Measurements from ENCODE around the gene LSM10.
A peak's percentile ranks its signal among the peaks of the same experiment; 100 is the strongest.

The LSM10 gene

DNA sequence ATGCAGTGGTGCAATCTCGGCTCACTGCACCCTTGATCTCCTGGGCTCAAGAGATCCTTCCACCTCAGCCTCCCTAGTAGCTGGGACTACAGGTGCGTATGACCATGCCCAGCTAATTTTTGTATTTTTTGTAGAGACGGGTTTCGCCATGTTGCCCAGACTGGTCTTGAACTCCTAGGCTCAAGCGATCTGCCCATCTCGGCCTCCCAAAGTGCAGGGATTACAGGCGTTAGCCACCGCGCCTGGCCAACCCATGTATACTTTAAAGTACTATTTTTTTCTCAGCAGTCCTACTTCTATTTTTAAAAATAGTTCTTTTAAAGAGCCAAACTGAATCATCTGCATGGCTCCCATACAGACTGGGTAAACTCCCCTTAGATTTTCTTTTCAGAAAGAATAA lies 15.5 kb downstream of the LSM10 start:
- no peak for DNase-seq (ENCODE audit: low read depth)
- Histone ChIP-seq H3K9ac (ENCODE audit: low read length) (no peak overlapping the region), H3K4me1 (ENCODE audit: control insufficient read depth, insufficient read depth, low read length) (peaks cover 29% of the 10 kb centered on the region), H3K27me3 (replicated peaks; ENCODE audit: control insufficient read depth, insufficient read depth, low read length) (no peaks in the 10 kb centered on the region), H3K4me3 (ENCODE audit: low read length) (no peak overlapping the region), H3K9me3 (ENCODE audit: control insufficient read depth, low read length) (no peaks in the 10 kb centered on the region), H3K36me3 (ENCODE audit: control insufficient read depth, insufficient read depth, low read length, severe bottlenecking) (peaks cover 6% of the 10 kb centered on the region)

DNA sequence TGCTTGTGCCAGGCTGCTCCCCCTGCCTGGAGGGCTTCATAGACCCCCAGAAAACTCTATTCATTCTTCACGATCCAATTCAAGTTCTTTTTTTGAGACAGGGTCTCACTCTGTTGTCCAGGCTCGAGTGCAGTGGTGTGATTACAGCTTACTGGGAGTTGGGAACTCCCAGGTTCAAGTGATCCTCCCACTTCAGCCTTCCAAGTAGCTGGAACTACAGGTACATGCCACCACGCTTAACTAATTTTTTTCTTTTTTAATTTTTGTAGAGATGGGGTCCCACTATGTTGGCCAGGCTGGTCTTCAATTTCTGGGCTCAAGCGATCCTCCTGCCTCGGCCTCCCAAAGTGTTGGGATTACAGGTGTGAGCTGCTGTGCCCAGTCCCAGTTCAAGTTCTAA lies 16.3 kb downstream of the LSM10 start:
- Histone ChIP-seq H3K9ac (ENCODE audit: low read length) (no peak overlapping the region), H3K9me3 (ENCODE audit: control insufficient read depth, low read length) (no peaks in the 10 kb centered on the region), H3K36me3 (ENCODE audit: control insufficient read depth, insufficient read depth, low read length, severe bottlenecking) (peaks cover 6% of the 10 kb centered on the region), H3K27me3 (replicated peaks; ENCODE audit: control insufficient read depth, insufficient read depth, low read length) (no peaks in the 10 kb centered on the region), H3K4me1 (ENCODE audit: control insufficient read depth, insufficient read depth, low read length) (peaks cover 22% of the 10 kb centered on the region), H3K4me3 (ENCODE audit: low read length) (no peak overlapping the region)
- no peak for DNase-seq (ENCODE audit: low read depth)

DNA sequence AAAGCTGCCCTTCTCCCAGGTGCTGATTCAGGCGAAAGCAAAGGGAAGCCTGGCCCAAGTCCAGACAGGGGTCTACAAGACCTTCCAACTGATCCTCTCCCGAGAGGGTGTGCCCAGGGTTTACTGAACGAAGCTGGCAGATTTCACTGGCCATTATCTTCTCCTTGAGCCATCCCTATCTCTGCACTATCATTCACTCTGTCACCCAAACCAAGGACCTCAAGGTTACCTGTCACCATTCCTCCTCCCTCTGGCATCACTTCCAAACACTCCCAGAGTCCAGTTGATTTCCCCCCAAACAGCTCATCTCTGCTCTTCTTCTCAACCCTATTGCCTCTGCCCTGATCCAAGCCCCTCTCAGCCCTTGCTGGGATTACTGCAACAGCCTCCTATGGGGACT lies 16.9 kb downstream of the LSM10 start:
- Histone ChIP-seq H3K9ac (ENCODE audit: low read length) (no peak overlapping the region), H3K36me3 (ENCODE audit: control insufficient read depth, insufficient read depth, low read length, severe bottlenecking) (peaks cover 6% of the 10 kb centered on the region), H3K27me3 (replicated peaks; ENCODE audit: control insufficient read depth, insufficient read depth, low read length) (no peaks in the 10 kb centered on the region), H3K4me3 (ENCODE audit: low read length) (no peak overlapping the region), H3K4me1 (ENCODE audit: control insufficient read depth, insufficient read depth, low read length) (peaks cover 22% of the 10 kb centered on the region), H3K9me3 (ENCODE audit: control insufficient read depth, low read length) (no peaks in the 10 kb centered on the region)
- no peak for DNase-seq (ENCODE audit: low read depth)

DNA sequence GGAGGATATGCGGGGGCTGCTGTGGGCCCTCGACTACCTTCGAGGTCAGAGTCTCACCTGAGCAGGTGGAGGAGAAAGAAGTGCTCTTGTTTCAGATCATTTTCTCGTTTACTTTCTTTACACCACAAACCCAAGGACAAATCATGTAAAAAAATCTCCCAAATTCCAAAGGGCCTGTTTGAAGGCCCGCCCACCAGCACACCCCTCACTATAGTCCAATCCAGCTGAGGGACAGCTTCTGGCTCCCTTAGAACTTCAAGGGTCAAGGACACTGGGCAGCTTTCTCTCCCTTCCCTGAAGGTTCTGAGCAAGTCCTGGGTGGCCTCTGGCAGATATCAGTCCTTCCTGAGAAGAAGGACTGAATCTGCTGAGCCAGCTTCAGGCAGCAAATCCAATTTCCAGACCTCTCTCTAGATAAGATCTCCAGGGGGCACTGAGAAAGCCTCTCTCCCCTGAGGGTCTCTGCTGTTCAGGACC lies 17.5 kb downstream of the LSM10 start:
- no peak for DNase-seq (ENCODE audit: low read depth)
- peaks cover 25% of the 10 kb centered on the region for H3K4me1 ChIP-seq (ENCODE audit: control insufficient read depth, insufficient read depth, low read length)
- H3K4me3 ChIP-seq (ENCODE audit: low read length) = no peak overlapping the region
- H3K36me3 ChIP-seq (ENCODE audit: control insufficient read depth, insufficient read depth, low read length, severe bottlenecking) = peaks cover 6% of the 10 kb centered on the region
- H3K9me3 ChIP-seq (ENCODE audit: control insufficient read depth, low read length) = no peaks in the 10 kb centered on the region
- no peaks in the 10 kb centered on the region for H3K27me3 ChIP-seq (replicated peaks; ENCODE audit: control insufficient read depth, insufficient read depth, low read length)
- no peak overlapping the region for H3K9ac ChIP-seq (ENCODE audit: low read length)

DNA sequence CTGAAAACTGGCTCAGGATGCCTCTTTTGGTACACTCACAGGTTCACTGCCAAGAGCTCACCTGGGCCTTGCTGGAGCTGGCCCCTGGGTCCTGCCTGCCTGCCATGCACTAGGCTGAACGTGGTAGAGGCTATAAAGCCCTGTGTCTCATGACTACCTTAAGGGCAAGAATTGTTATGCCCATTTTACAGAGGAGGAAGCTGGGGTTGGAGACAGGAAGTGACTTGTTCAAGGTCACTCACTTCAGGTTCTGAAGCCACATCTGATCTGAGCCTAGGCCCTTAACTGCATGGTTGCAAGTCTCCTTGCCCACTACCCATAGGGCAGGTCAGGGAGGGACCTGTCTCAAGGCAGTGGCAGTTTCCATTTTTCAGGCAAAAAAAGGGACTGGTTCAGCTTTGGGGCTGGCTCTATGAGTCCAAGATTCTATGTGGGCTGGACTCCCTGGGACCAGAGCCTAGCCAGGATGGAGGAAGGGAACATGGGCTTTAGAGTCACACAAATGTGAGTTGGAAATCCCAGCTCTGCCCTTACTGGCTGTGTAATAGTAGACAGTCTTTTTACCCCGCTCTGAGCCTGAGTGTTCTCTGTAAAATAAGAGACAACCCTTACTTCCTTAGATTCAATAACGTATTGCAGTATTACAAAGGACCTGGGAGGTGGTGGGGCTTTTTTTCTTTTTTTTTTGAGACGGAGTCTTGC lies 19.8 kb downstream of the LSM10 start:
- Histone ChIP-seq H3K4me1 (ENCODE audit: control insufficient read depth, insufficient read depth, low read length) (peaks cover 37% of the 10 kb centered on the region), H3K9ac (ENCODE audit: low read length) (no peak overlapping the region), H3K9me3 (ENCODE audit: control insufficient read depth, low read length) (no peaks in the 10 kb centered on the region), H3K36me3 (ENCODE audit: control insufficient read depth, insufficient read depth, low read length, severe bottlenecking) (peaks cover 6% of the 10 kb centered on the region), H3K4me3 (ENCODE audit: low read length) (no peak overlapping the region), H3K27me3 (replicated peaks; ENCODE audit: control insufficient read depth, insufficient read depth, low read length) (no peaks in the 10 kb centered on the region)
- DNase-seq (ENCODE audit: low read depth) = no peak

DNA sequence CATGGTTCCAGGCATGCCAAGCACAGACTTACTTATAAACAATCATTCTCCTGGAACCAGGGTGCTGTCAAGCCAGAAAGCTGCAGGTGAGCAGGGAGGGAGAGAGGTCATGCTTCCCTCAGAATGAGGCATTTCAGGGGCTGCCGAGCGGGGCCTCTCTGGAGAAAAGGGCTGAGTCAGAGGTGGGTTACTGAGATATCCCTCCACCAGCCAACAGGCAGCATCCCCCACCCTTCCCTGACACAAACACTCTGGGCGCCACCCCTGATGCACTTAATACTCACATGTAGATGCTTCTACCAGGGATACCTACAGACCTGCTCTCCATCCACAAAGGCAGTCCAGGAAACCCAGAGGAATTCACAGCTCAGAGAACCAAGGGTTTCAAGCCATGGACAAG lies 25.1 kb downstream of the LSM10 start:
- Histone ChIP-seq H3K4me1 (ENCODE audit: control insufficient read depth, insufficient read depth, low read length) (peaks cover 42% of the 10 kb centered on the region), H3K27me3 (replicated peaks; ENCODE audit: control insufficient read depth, insufficient read depth, low read length) (no peaks in the 10 kb centered on the region)
- no peak for DNase-seq (ENCODE audit: low read depth)

DNA sequence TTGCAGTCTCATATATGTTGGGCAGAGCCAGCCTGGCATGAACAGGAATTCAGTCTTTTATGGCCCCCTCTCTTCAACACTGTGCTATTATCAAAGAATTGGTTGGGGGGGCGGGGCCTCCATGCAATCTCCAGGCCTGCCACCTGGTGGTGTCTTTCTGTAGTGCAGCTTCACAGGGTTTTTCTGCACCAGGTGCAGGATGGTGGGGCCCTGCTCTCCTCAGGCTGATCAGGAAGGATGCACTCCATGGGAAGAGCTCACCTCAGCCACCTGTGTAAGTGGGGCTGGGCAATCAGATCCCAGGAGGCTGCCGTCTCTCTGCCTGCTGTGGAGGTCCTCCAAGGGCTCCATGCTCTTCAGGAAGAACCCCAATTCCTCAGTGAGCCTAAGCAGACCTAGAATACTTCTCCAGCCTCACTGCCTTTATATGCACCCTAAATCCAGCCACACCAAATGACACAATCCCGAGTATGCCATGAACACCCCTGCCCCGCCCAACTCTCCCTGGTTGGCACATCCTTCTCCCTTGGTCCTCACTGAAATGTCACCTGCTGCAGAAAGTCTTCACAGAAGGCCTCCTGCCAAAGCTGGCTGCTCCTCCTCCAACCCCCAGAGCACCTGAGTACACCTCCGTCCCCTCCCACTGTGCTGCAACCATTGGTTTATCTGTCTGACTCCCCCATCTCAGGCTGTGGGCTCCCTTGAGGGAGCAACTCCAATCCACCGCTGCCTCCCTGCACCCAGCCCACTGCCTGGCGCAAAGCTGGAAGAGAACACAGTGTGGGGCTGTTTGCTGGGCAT lies 28.4 kb downstream of the LSM10 start:
- H3K9ac ChIP-seq (ENCODE audit: low read length) = peak overlapping the region; percentile 35
- peaks cover 46% of the 10 kb centered on the region for H3K4me1 ChIP-seq (ENCODE audit: control insufficient read depth, insufficient read depth, low read length)
- H3K9me3 ChIP-seq (ENCODE audit: control insufficient read depth, low read length) = no peaks in the 10 kb centered on the region
- DNase-seq (ENCODE audit: low read depth) = peak; percentile 88
- H3K4me3 ChIP-seq (ENCODE audit: low read length) = no peak overlapping the region
- H3K27me3 ChIP-seq (replicated peaks; ENCODE audit: control insufficient read depth, insufficient read depth, low read length) = no peaks in the 10 kb centered on the region
- peaks cover 13% of the 10 kb centered on the region for H3K36me3 ChIP-seq (ENCODE audit: control insufficient read depth, insufficient read depth, low read length, severe bottlenecking)

More for the DNA sequence above, 25.1 kb downstream of the LSM10 start:
- Histone ChIP-seq H3K9me3 (ENCODE audit: control insufficient read depth, low read length) (no peaks in the 10 kb centered on the region), H3K4me3 (ENCODE audit: low read length) (no peak overlapping the region), H3K36me3 (ENCODE audit: control insufficient read depth, insufficient read depth, low read length, severe bottlenecking) (peaks cover 6% of the 10 kb centered on the region), H3K9ac (ENCODE audit: low read length) (peak overlapping the region; percentile 73)

DNA sequence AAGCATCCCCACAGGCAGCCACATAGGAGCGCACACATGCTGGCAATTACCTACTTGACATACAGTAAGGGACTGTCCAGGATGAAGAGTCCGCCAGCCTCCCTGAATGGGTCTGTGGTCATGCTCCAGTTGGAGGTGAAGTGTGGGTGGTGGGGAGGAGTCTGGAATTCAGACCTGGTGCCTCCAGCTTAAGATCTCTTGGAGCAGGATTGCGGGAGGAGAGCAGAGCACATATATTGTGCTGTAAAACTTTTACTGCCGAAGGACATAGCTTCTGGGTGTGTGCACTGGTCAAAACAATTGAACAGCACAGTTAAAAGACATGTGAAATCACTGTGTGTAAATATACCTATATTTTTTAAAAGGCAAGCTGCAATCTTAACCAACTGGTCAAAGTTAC lies 29.9 kb downstream of the LSM10 start:
- no peak for DNase-seq (ENCODE audit: low read depth)

DNA sequence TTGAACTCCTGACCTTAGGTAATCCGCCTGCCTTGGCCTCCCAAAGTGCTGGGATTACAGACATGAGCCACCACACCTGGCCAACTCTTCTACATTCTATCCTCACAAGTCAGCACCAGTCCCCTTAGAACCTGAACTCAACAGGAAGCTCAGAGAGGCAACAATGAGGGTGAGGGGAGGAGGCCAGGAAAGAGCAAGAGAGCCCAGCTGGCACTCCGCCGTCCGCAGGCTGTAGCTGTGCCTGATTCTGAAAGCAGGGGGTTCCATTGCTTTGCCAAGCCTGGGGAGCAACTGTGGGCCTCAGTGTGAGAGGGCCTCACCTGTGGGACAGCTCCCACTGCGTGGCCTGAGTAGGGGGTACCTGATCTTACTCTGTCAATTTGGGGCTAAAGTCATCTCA lies 30.6 kb downstream of the LSM10 start:
- Histone ChIP-seq H3K9ac (ENCODE audit: low read length) (no peak overlapping the region), H3K4me3 (ENCODE audit: low read length) (no peak overlapping the region)

More for the DNA sequence above, 29.9 kb downstream of the LSM10 start:
- H3K27me3 ChIP-seq (replicated peaks; ENCODE audit: control insufficient read depth, insufficient read depth, low read length) = no peaks in the 10 kb centered on the region
- no peak overlapping the region for H3K4me3 ChIP-seq (ENCODE audit: low read length)
- H3K9ac ChIP-seq (ENCODE audit: low read length) = no peak overlapping the region
- no peaks in the 10 kb centered on the region for H3K9me3 ChIP-seq (ENCODE audit: control insufficient read depth, low read length)
- H3K4me1 ChIP-seq (ENCODE audit: control insufficient read depth, insufficient read depth, low read length) = peaks cover 32% of the 10 kb centered on the region
- H3K36me3 ChIP-seq (ENCODE audit: control insufficient read depth, insufficient read depth, low read length, severe bottlenecking) = peaks cover 17% of the 10 kb centered on the region

DNA sequence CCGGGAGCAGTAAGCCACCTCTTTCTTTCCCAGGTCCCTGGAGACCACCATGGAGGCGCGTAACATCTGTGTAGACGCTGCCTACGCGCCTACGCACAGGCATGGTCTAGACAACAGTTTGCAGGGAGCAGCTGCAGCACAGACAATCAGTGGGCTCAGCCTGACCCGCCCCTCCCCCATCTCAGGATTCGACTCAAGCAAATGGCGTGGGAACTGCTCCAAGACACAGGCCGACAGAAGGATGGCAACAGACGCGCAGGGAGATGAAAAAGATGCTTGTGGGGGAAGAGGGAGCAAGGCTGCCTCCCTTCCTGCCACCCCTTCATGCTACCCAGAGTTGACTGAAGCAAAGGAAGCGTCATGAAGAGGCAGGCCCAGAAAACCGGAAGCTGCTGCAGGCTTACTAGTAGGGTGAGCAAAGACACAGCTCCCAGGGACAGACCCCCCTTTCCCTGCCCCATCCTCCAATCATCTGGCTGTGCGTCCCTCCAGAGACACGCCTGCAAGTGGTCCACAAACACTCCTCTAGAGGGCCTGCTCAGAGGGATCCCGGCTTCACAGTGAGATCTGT lies 31.5 kb downstream of the LSM10 start:
- Histone ChIP-seq H3K36me3 (ENCODE audit: control insufficient read depth, insufficient read depth, low read length, severe bottlenecking) (peaks cover 31% of the 10 kb centered on the region), H3K9me3 (ENCODE audit: control insufficient read depth, low read length) (no peaks in the 10 kb centered on the region), H3K9ac (ENCODE audit: low read length) (no peak overlapping the region), H3K4me3 (ENCODE audit: low read length) (no peak overlapping the region), H3K4me1 (ENCODE audit: control insufficient read depth, insufficient read depth, low read length) (peaks cover 20% of the 10 kb centered on the region), H3K27me3 (replicated peaks; ENCODE audit: control insufficient read depth, insufficient read depth, low read length) (no peaks in the 10 kb centered on the region)
- no peak for DNase-seq (ENCODE audit: low read depth)

More for the DNA sequence above, 30.6 kb downstream of the LSM10 start:
- Histone ChIP-seq H3K36me3 (ENCODE audit: control insufficient read depth, insufficient read depth, low read length, severe bottlenecking) (peaks cover 24% of the 10 kb centered on the region), H3K4me1 (ENCODE audit: control insufficient read depth, insufficient read depth, low read length) (peaks cover 26% of the 10 kb centered on the region), H3K9me3 (ENCODE audit: control insufficient read depth, low read length) (no peaks in the 10 kb centered on the region), H3K27me3 (replicated peaks; ENCODE audit: control insufficient read depth, insufficient read depth, low read length) (no peaks in the 10 kb centered on the region)
- DNase-seq (ENCODE audit: low read depth) = no peak

DNA sequence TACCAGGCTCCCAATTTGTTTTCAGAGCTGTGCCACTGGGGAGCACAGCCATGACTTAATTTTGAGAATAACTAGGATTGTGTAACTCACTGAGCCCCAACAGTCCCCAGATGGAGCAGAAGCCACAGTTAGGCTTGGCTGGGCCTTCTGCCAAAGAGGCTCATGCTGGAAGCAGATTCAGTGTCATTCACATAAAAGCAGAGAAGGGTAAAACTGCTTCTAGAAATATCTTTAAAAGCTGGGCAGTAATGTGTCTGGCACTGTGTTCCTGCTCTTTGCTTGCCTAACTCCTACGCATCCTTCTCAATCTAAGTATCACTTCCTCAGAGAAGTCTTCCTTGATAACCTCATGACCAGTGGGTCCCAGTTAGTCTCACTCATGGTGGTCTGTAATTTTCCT lies 32.3 kb downstream of the LSM10 start:
- no peak overlapping the region for H3K4me3 ChIP-seq (ENCODE audit: low read length)
- peaks cover 37% of the 10 kb centered on the region for H3K36me3 ChIP-seq (ENCODE audit: control insufficient read depth, insufficient read depth, low read length, severe bottlenecking)
- H3K27me3 ChIP-seq (replicated peaks; ENCODE audit: control insufficient read depth, insufficient read depth, low read length) = no peaks in the 10 kb centered on the region
- no peak overlapping the region for H3K9ac ChIP-seq (ENCODE audit: low read length)
- peak; percentile 75 for DNase-seq (ENCODE audit: low read depth)
- H3K9me3 ChIP-seq (ENCODE audit: control insufficient read depth, low read length) = no peaks in the 10 kb centered on the region
- H3K4me1 ChIP-seq (ENCODE audit: control insufficient read depth, insufficient read depth, low read length) = peaks cover 20% of the 10 kb centered on the region

Measured in adipocyte (in vitro differentiated cells).